K562 (cell line): Measurements from ENCODE around the gene LRRC7. TPM values are rescaled to one million over a fixed set of nuclear protein-coding genes. Genes with fewer than 3 reads are reported as not detected.

ENCODE experiments used
- ATAC-seq: fragments of 200-7000 bp; cut with Tn5 transposase; 3 replicates; pipeline ENCODE4 v1.9.1; 2020; ENCODE audit warnings: moderate library complexity
- BruUV-seq: library from RNA; stranded (reverse); fragments of 400-500 nt; replicated peaks from 2 replicates; lab custom pipeline; 2021; lab: Mats Ljungman, UMichigan
- CTCF ChIA-PET: fragments of 300-600 bp; formaldehyde crosslinking; extraction: SDS; loops from one replicate; lab custom pipeline; 2021; ENCODE audit warnings: low intra/inter-chr PET ratio; lab: Yijun Ruan, JAX
- POLR2A ChIA-PET: fragments of 300-600, 350-650 bp; sonication (Branson Sonifier 250); formaldehyde crosslinking; extraction: SDS; loops from one replicate; lab custom pipeline; 2021; ENCODE audit warnings: antibody characterized with exemption, inconsistent platforms; lab: Yijun Ruan, JAX
- DNase-seq, 4 experiments: peaks; one replicate each; pipeline versions ENCODE4 v3.0.0 to v3.0.0-alpha.2; 2011 to 2018; ENCODE audit warnings: low spot score in 3 of 4, mixed read lengths in 3 of 4; ENCODE audit errors: extremely low read depth in 1 of 4
- FAIRE-seq: peaks from 2 replicates; lab custom pipeline; 2011; peaks lifted over from hg19 to GRCh38; lab: Jason Lieb, UNC
- H2AFZ ChIP-seq: 2 replicates; pipeline ENCODE4 v1.6.0; 2011; ENCODE audit warnings: low read depth, low read length, control low read depth, inconsistent platforms
- H3K27ac ChIP-seq: fragments of 200-600 bp; 3 replicates; pipeline ENCODE4 v1.8.0; 2011; ENCODE audit warnings: low read depth, mild to moderate bottlenecking, control low read depth, inconsistent platforms, low read length, moderate library complexity, mixed read lengths; ENCODE audit errors: extremely low read depth
- H3K27me3 ChIP-seq, 2 experiments: fragments of 300-600 bp in 1 of 2; 2 replicates in 1 of 2; 3 replicates in 1 of 2; pipeline versions ENCODE4 v1.6.0 to v1.8.0; 2011; ENCODE audit warnings: inconsistent platforms in 2 of 2, low read length in 2 of 2, mild to moderate bottlenecking in 1 of 2, mixed read lengths in 1 of 2, moderate library complexity in 1 of 2; ENCODE audit not compliant: control insufficient read depth in 2 of 2, insufficient read depth in 2 of 2
- H3K36me3 ChIP-seq: fragments of 300-600 bp; 3 replicates; pipeline ENCODE4 v1.8.0; 2011; ENCODE audit warnings: mild to moderate bottlenecking, low read length, inconsistent platforms; ENCODE audit not compliant: control insufficient read depth, insufficient read depth
- H3K4me1 ChIP-seq, 2 experiments: fragments of 200-600 bp in 1 of 2; replicated peaks in 1 of 2; 2 replicates in 1 of 2; 3 replicates in 1 of 2; pipeline versions ENCODE4 v1.5.1 to v1.8.0; 2011; ENCODE audit warnings: inconsistent platforms in 2 of 2, low read length in 2 of 2, mild to moderate bottlenecking in 1 of 2, mixed read lengths in 1 of 2, moderate library complexity in 1 of 2; ENCODE audit not compliant: control insufficient read depth in 2 of 2, insufficient read depth in 2 of 2
- H3K4me2 ChIP-seq: 2 replicates; pipeline ENCODE4 v1.6.1; 2011; ENCODE audit warnings: low read length, control low read depth, inconsistent platforms, mixed read lengths; ENCODE audit not compliant: insufficient read depth
- H3K4me3 ChIP-seq: fragments of 200-600 bp; sonication (generic), shearing (Covaris generic); 2 replicates; pipeline ENCODE4 v1.5.1; 2016; ENCODE audit warnings: control low read depth, inconsistent platforms
- H3K79me2 ChIP-seq: fragments of 200-600 bp; 3 replicates; pipeline ENCODE4 v1.8.0; 2011; ENCODE audit warnings: low read length, inconsistent platforms; ENCODE audit not compliant: control insufficient read depth, insufficient read depth
- H3K9ac ChIP-seq, 2 experiments: 2 replicates each; pipeline versions ENCODE4 v1.6.0 to v1.6.1; 2011; ENCODE audit warnings: low read depth in 2 of 2, low read length in 2 of 2, control low read depth in 1 of 2, inconsistent platforms in 1 of 2, mild to moderate bottlenecking in 1 of 2, mixed read lengths in 1 of 2; ENCODE audit not compliant: insufficient read depth in 1 of 2
- H3K9me1 ChIP-seq: one replicate; pipeline ENCODE4 v1.6.0; 2011; ENCODE audit warnings: inconsistent platforms, mild to moderate bottlenecking, low read length, moderate library complexity; ENCODE audit not compliant: control insufficient read depth, insufficient read depth
- H3K9me3 ChIP-seq: replicated peaks from 2 replicates; pipeline ENCODE4 v1.5.1; 2011; ENCODE audit warnings: low read depth, low read length, inconsistent platforms; ENCODE audit not compliant: control insufficient read depth, insufficient read depth
- H4K20me1 ChIP-seq: replicated peaks from 2 replicates; pipeline ENCODE4 v1.6.1; 2011; ENCODE audit warnings: low read length, inconsistent platforms, mixed read lengths; ENCODE audit not compliant: control insufficient read depth, insufficient read depth
- ARID1B ChIP-seq: fragments of 450-650 bp; IDR thresholded peaks from 2 replicates; pipeline ENCODE4 v1.6.1; 2016; ENCODE audit warnings: antibody characterized with exemption, mild to moderate bottlenecking, inconsistent platforms
- C11orf30 ChIP-seq: fragments of 450-650 bp; IDR thresholded peaks from 2 replicates; pipeline ENCODE4 v1.6.1; 2016; ENCODE audit warnings: low read depth, mild to moderate bottlenecking
- CEBPB ChIP-seq: fragments of 450-650 bp; IDR thresholded peaks from 2 replicates; pipeline ENCODE4 v1.6.1; 2016; ENCODE audit warnings: missing genetic modification characterization, missing compliant biosample characterization
- EP400 ChIP-seq: fragments of 450-650 bp; IDR thresholded peaks from 2 replicates; pipeline ENCODE4 v1.6.1; 2017; ENCODE audit warnings: antibody characterized with exemption, mild to moderate bottlenecking, moderate library complexity
- L3MBTL2 ChIP-seq: fragments of 450-650 bp; IDR thresholded peaks from 2 replicates; pipeline ENCODE4 v1.6.1; 2016; ENCODE audit warnings: mild to moderate bottlenecking, moderate library complexity
- PBX2 ChIP-seq, 2 experiments: IDR thresholded peaks in 1 of 2; conservative IDR thresholded peaks in 1 of 2; 2 replicates each; pipeline ENCODE4 v1.6.1; 2016; ENCODE audit warnings: low read depth in 2 of 2, mild to moderate bottlenecking in 1 of 2, missing compliant biosample characterization in 1 of 2, missing genetic modification characterization in 1 of 2, moderate library complexity in 1 of 2
- PHTF2 ChIP-seq: fragments of 250-450 bp; sonication (Bioruptor Pico); IDR thresholded peaks from 2 replicates; pipeline ENCODE4 v1.5.0; 2021; ENCODE audit warnings: mild to moderate bottlenecking
- TFAM ChIP-seq: fragments of 250-450 bp; sonication (Bioruptor Pico); conservative IDR thresholded peaks from 2 replicates; pipeline ENCODE4 v1.5.0; 2021; ENCODE audit warnings: mild to moderate bottlenecking, moderate library complexity
- WGBS: fragments of 100-300 bp; shearing (Covaris generic); methylation state at CpG from one replicate; pipeline ENCODE4 v1.1.6; 2016; ENCODE audit warnings: low coverage, mixed read lengths; ENCODE audit not compliant: insufficient coverage; ENCODE audit errors: missing lambda C conversion rate; 5-methylcytosine and 5-hydroxymethylcytosine counted together
- in situ Hi-C: fragments of 300-500 bp; cut with MboI; formaldehyde crosslinking; loops from 4 replicates; pipeline ENCODE4 v1.15.0; 2018; ENCODE audit warnings: inconsistent platforms, mixed read lengths
- intact Hi-C: fragments of 100-400 bp; cut with micrococcal nuclease; formaldehyde crosslinking; loops from 2 replicates; pipeline ENCODE4 v1.14.2; 2022
- polyA plus RNA-seq, 8 experiments: library from polyadenylated mRNA; depleted of rRNA in 4 of 8; stranded (reverse) in 5 of 8; unstranded in 3 of 8; fragments of >200 nt; fragmentation: Nextera tagmentation in 2 of 8; fragmentation: Illumina TruSeq in 1 of 8; extraction: Ambion mirVana in 2 of 8; extraction: Trizol in 1 of 8; gene quantifications; 2 replicates each; pipeline versions ENCODE4 v1.2.1 to v1.2.3, GENCODE V29; 2011 to 2014; ENCODE audit warnings: inconsistent platforms in 1 of 8, missing spikeins in 1 of 8
- total RNA-seq, 7 experiments: library from RNA; depleted of rRNA in 6 of 7; stranded (reverse); fragments of >200 nt in 6 of 7; fragmentation: Illumina TruSeq in 2 of 7; extraction: Trizol in 2 of 7; gene quantifications; 2 replicates each; pipeline versions ENCODE4 v1.2.1 to v1.2.3, GENCODE V29; 2011 to 2021; ENCODE audit warnings: low replicate concordance in 1 of 7

LRRC7 gene
- total and polyA plus RNA-seq, 9 of the 15 experiments (the other 6 are each of a cell fraction or from before 2014, with no cell fraction given), result 0.09 to 0.94 (median 0.49) TPM

- TF ChIP-seq PBX2 (CRISPR knock-in tag; IDR thresholded peaks at IDR 0.05; ENCODE audit: low read depth) (no peak), PBX2 (tag; conservative IDR thresholded peaks at IDR 0.05; ENCODE audit: low read depth) (0 out of 2 replicates have a peak, but pooled peaks have one; percentile 19), ARID1B (peak; percentile 29; the same call in 1 of the 2 replicates), TFAM (CRISPR knock-in tag) (no peak)
Observed at GRCh38 chr1:69520326-69520725, 47.4 kb upstream of the LRRC7 start (continued).

GRCh38 chr1:69523032-69523431 lies 44.7 kb upstream of the LRRC7 start:
- Histone ChIP-seq H2AFZ (peak overlapping the region; percentile 80), H3K27ac (no peak overlapping the region), H3K36me3 (no peaks in the 10 kb centered on the region), H3K9me3 (no peaks in the 10 kb centered on the region), H3K9me1 (no peaks in the 10 kb centered on the region), H3K4me3 (no peak overlapping the region), H3K9ac (no peak overlapping the region), H3K4me2 (no peak overlapping the region; the same call in 1 of the 2 replicates), H4K20me1 (no peaks in the 10 kb centered on the region), H3K27me3 (no peaks in the 10 kb centered on the region), H3K4me1 (peaks cover 0 to 9% of the 10 kb centered on the region in 2 experiments; a peak in 2 of 5 replicates), H3K79me2 (no peaks in the 10 kb centered on the region)
- no peak for FAIRE-seq
- ATAC-seq, result no peak; the same call in 1 of the 3 replicates
- ChIA-PET CTCF (no interaction called here), POLR2A (interaction anchor here (0.9 kb wide), 1 partner anchor 12 kb away, joined by 4 read pairs; no protein-coding TSS in a partner anchor)
- peak in 1 of 4 experiments; percentile 25 for DNase-seq
- in situ Hi-C loops, result no loop called here
- no TSS peak for BruUV-seq
- intact Hi-C loops, result no loop called here
- TF ChIP-seq C11orf30 (0 out of 2 replicates have a peak, but pooled peaks have one; percentile 16), L3MBTL2 (peak; percentile 29; the same call in 1 of the 2 replicates), PHTF2 (CRISPR knock-in tag) (no peak), CEBPB (peak; percentile 20; the same call in 1 of the 2 replicates), EP400 (no peak)
- 21% methylated on average over 1 of the region's 1 CpG for WGBS
